PC-9 (cell line): ENCODE results near the gene PHOSPHO2. TPM values are rescaled to one million over a fixed set of nuclear protein-coding genes. Genes with fewer than 3 reads are reported as not detected.

Source experiments
- BruUV-seq: library from RNA; stranded (reverse); fragments of 400-500 nt; replicated peaks from 2 replicates; lab custom pipeline; 2021; lab: Mats Ljungman, UMichigan
- CTCF ChIA-PET: fragments of 300-600 bp; sonication (Branson Sonifier 250); formaldehyde crosslinking; loops from one replicate; lab custom pipeline; 2022; ENCODE audit warnings: antibody characterized with exemption; lab: Charles Lee
- POLR2A ChIA-PET: fragments of 300-600 bp; sonication (Branson Sonifier 250); formaldehyde crosslinking; loops from one replicate; lab custom pipeline; 2022; ENCODE audit warnings: antibody characterized with exemption; ENCODE audit not compliant: unreplicated experiment; lab: Charles Lee
- DNase-seq, 2 experiments: peaks; one replicate each; pipeline versions ENCODE4 v3.0.0 to v3.0.0-alpha.2; 2015 to 2022; ENCODE audit warnings: mixed read lengths in 1 of 2
- H2AFZ ChIP-seq: fragments of 200-600 bp; sonication (generic); 2 replicates; pipeline ENCODE4 v1.8.1; 2017; ENCODE audit warnings: antibody characterized with exemption
- H3F3A ChIP-seq: fragments of 200-600 bp; sonication (generic); 2 replicates; pipeline ENCODE4 v1.8.1; 2017; ENCODE audit warnings: antibody characterized with exemption, mild to moderate bottlenecking, low read depth; ENCODE audit not compliant: insufficient read depth
- H3K27ac ChIP-seq: fragments of 200-600 bp; sonication (generic); 2 replicates; pipeline ENCODE4 v1.6.1; 2016; ENCODE audit warnings: mixed run types
- H3K27me3 ChIP-seq: fragments of 200-600 bp; sonication (generic); 2 replicates; pipeline ENCODE4 v1.6.1; 2016; ENCODE audit warnings: low read depth, mixed run types; ENCODE audit not compliant: insufficient read depth
- H3K36me3 ChIP-seq: fragments of 200-600 bp; sonication (generic); 2 replicates; pipeline ENCODE4 v1.6.1; 2016; ENCODE audit warnings: low read depth, mixed run types
- H3K4me1 ChIP-seq: fragments of 200-600 bp; sonication (generic); replicated peaks from 2 replicates; pipeline ENCODE4 v1.6.1; 2016; ENCODE audit warnings: mixed run types; ENCODE audit not compliant: insufficient read depth
- H3K4me2 ChIP-seq: fragments of 200-600 bp; sonication (generic); 2 replicates; pipeline ENCODE4 v1.6.1; 2017; ENCODE audit warnings: mixed run types
- H3K4me3 ChIP-seq: fragments of 200-600 bp; sonication (generic); 2 replicates; pipeline ENCODE4 v1.6.1; 2016; ENCODE audit warnings: mixed run types
- H3K79me2 ChIP-seq: fragments of 200-600 bp; sonication (generic); 2 replicates; pipeline ENCODE4 v1.6.1; 2017; ENCODE audit warnings: low read depth, mixed run types
- H3K9me2 ChIP-seq: fragments of 200-600 bp; sonication (generic); 2 replicates; pipeline ENCODE4 v1.8.1; 2017; ENCODE audit warnings: mild to moderate bottlenecking; ENCODE audit not compliant: insufficient read depth
- H3K9me3 ChIP-seq: fragments of 200-600 bp; sonication (generic); 2 replicates; pipeline ENCODE4 v1.8.1; 2016; ENCODE audit warnings: low read depth; ENCODE audit not compliant: insufficient read depth
- H4K20me1 ChIP-seq: fragments of 200-600 bp; sonication (generic); 2 replicates; pipeline ENCODE4 v1.8.1; 2017; ENCODE audit not compliant: insufficient read depth
- CTCF ChIP-seq: fragments of 200-600 bp; sonication (generic); conservative IDR thresholded peaks from 2 replicates; pipeline ENCODE4 v1.6.1; 2017; ENCODE audit warnings: mixed run types, antibody characterized with exemption, mild to moderate bottlenecking, moderate library complexity
- EZH2 ChIP-seq: fragments of 200-600 bp; sonication (generic); IDR thresholded peaks from 2 replicates; pipeline ENCODE4 v1.8.0; 2017; ENCODE audit warnings: antibody characterized with exemption, low read depth
- intact Hi-C: fragments of 100-400 bp; cut with micrococcal nuclease; formaldehyde crosslinking; loops from one replicate; pipeline ENCODE4 v1.10.0; 2022; ENCODE audit not compliant: unreplicated experiment
- total RNA-seq: library from RNA; stranded (reverse); gene quantifications from 2 replicates; pipeline ENCODE4 v1.2.3, GENCODE V29; 2021

The PHOSPHO2 gene
- total RNA-seq, 1 experiment from 2014 or later = 5.9 TPM

- POLR2A ChIA-PET = no interaction called here
- no peak for DNase-seq
- Histone ChIP-seq H3K9me3 (no peaks in the 10 kb centered on the region), H4K20me1 (no peaks in the 10 kb centered on the region), H3K36me3 (0 out of 2 replicates have a peak, but pooled peaks cover 1% of the 10 kb centered on the region), H3K27me3 (no peaks in the 10 kb centered on the region), H3F3A (no peaks in the 10 kb centered on the region), H3K27ac (no peak overlapping the region), H3K4me3 (no peak overlapping the region), H2AFZ (no peak overlapping the region), H3K4me2 (no peak overlapping the region), H3K79me2 (peaks cover 8% of the 10 kb centered on the region), H3K4me1 (peaks cover 17% of the 10 kb centered on the region), H3K9me2 (no peaks in the 10 kb centered on the region)
- BruUV-seq = no TSS peak
- CTCF ChIA-PET = no interaction called here
- intact Hi-C loops = no loop called here
- no peak for TF ChIP-seq EZH2
Measured at GRCh38 chr2:169690958-169691357, 3.3 kb upstream of the PHOSPHO2 start.

- ChIA-PET POLR2A (interaction anchor here (0.5 kb wide), 1 partner anchor 13 kb away, joined by 3 read pairs; no protein-coding TSS in a partner anchor), CTCF (no interaction called here)
- BruUV-seq = no TSS peak
Measured at GRCh38 chr2:169692718-169693117, 1.6 kb upstream of the PHOSPHO2 start.

GRCh38 chr2:169693360-169693759, 909 bp upstream of the PHOSPHO2 start:
- H3K4me2 ChIP-seq = peak overlapping the region; percentile 87
- DNase-seq = no peak
- 0 out of 2 replicates have a peak, but pooled peaks cover 14% of the 10 kb centered on the region for H3K36me3 ChIP-seq
- ChIA-PET POLR2A (no interaction called here), CTCF (no interaction called here)
- peaks cover 25% of the 10 kb centered on the region for H3K4me1 ChIP-seq
- intact Hi-C loops = no loop called here
- no peaks in the 10 kb centered on the region for H3K9me2 ChIP-seq
- no peak for TF ChIP-seq CTCF
- no peak for TF ChIP-seq EZH2
- no peaks in the 10 kb centered on the region for H3K27me3 ChIP-seq
- H2AFZ ChIP-seq = peak overlapping the region; percentile 92; the same call in 1 of the 2 replicates
- no peaks in the 10 kb centered on the region for H4K20me1 ChIP-seq
- peak overlapping the region; percentile 90 for H3K4me3 ChIP-seq
- H3F3A ChIP-seq = no peaks in the 10 kb centered on the region
- no peaks in the 10 kb centered on the region for H3K9me3 ChIP-seq
- BruUV-seq = TSS peak; percentile 42
- peaks cover 8% of the 10 kb centered on the region for H3K79me2 ChIP-seq
- no peak overlapping the region for H3K27ac ChIP-seq

More at GRCh38 chr2:169692718-169693117, 1.6 kb upstream of the PHOSPHO2 start:
- no peak overlapping the region for H3K4me3 ChIP-seq
- H2AFZ ChIP-seq = no peak overlapping the region
- H3K4me2 ChIP-seq = no peak overlapping the region
- no peaks in the 10 kb centered on the region for H3K9me3 ChIP-seq
- H3K4me1 ChIP-seq = peaks cover 25% of the 10 kb centered on the region
- no peaks in the 10 kb centered on the region for H3K9me2 ChIP-seq
- H4K20me1 ChIP-seq = no peaks in the 10 kb centered on the region
- no peaks in the 10 kb centered on the region for H3K27me3 ChIP-seq
- peaks cover 8% of the 10 kb centered on the region for H3K79me2 ChIP-seq
- TF ChIP-seq CTCF (no peak), EZH2 (no peak)
- no peak overlapping the region for H3K27ac ChIP-seq
- DNase-seq = no peak
- 0 out of 2 replicates have a peak, but pooled peaks cover 10% of the 10 kb centered on the region for H3K36me3 ChIP-seq
- no peaks in the 10 kb centered on the region for H3F3A ChIP-seq
- intact Hi-C loops = no loop called here

GRCh38 chr2:169694894-169695260, 608 bp downstream of the PHOSPHO2 start:
- DNase-seq = no peak
- CTCF ChIA-PET = no interaction called here
- intact Hi-C loops = no loop called here
- 0 out of 2 replicates have a peak, but pooled peaks cover 14% of the 10 kb centered on the region for H3K36me3 ChIP-seq
- peaks cover 25% of the 10 kb centered on the region for H3K4me1 ChIP-seq
- H3K9me2 ChIP-seq = no peaks in the 10 kb centered on the region
- no peaks in the 10 kb centered on the region for H4K20me1 ChIP-seq
- POLR2A ChIA-PET = no interaction called here
- H3K27ac ChIP-seq = peak overlapping the region; percentile 66
- H3K4me3 ChIP-seq = peak overlapping the region; percentile 90
- peaks cover 8% of the 10 kb centered on the region for H3K79me2 ChIP-seq
- BruUV-seq = no TSS peak
- TF ChIP-seq EZH2 (no peak), CTCF (no peak)
- no peaks in the 10 kb centered on the region for H3K27me3 ChIP-seq
- H3K9me3 ChIP-seq = no peaks in the 10 kb centered on the region
- H3K4me2 ChIP-seq = peak overlapping the region; percentile 87
- H2AFZ ChIP-seq = peak overlapping the region; percentile 92
- H3F3A ChIP-seq = no peaks in the 10 kb centered on the region
